Subcutaneous adipose tissue (tissue), 4 donors: ENCODE measurements around the gene CBX6. TPM values are rescaled to one million over a fixed set of nuclear protein-coding genes. Genes with fewer than 3 reads are reported as not detected.

Experiments used
- CTCF ChIP-seq: fragments of 450-650 bp; IDR thresholded peaks from one replicate; pipeline ENCODE4 v1.5.1; 2016; ENCODE audit warnings: low read depth, mild to moderate bottlenecking, control low read depth, antibody characterized with exemption, moderate library complexity
- total RNA-seq, 4 donors: library from RNA; depleted of rRNA; stranded (reverse); fragments of >200 nt; gene quantifications; one replicate each; pipeline ENCODE4 v1.1.0, GENCODE V29; 2016

The CBX6 gene
- 10 to 100 TPM in 3 of 4 donors, 1 to 10 TPM in 1; 9.3 to 28.8 (median 15.9) TPM for total RNA-seq

GRCh38 chr22:38872172-38872830 lies at the start of gene CBX6:
CBX6 (minus strand) TSS chr22:38872216; CDS start chr22:38872190, 26 bp downstream.
- no peak for TF ChIP-seq CTCF

- TF ChIP-seq CTCF = no peak
These were observed 49.8 kb upstream of the CBX6 start for GRCh38 chr22:38921806-38922205.

- TF ChIP-seq CTCF = no peak
These were observed 49.1 kb upstream of the CBX6 start for GRCh38 chr22:38921120-38921519.

GRCh38 chr22:38919631-38920190 lies 47.7 kb upstream of the CBX6 start:
- no peak for TF ChIP-seq CTCF

- no peak for TF ChIP-seq CTCF
These were observed 39.4 kb upstream of the CBX6 start for GRCh38 chr22:38911434-38911833.

- TF ChIP-seq CTCF = no peak
These were observed 35.8 kb upstream of the CBX6 start for GRCh38 chr22:38907767-38908166.

GRCh38 chr22:38906052-38906451 lies 34.0 kb upstream of the CBX6 start:
- TF ChIP-seq CTCF = no peak
